ENCODE results near the gene HS6ST3. TPM values are rescaled to one million over a fixed set of nuclear protein-coding genes. Genes with fewer than 3 reads are reported as not detected.

Gene HS6ST3
- total and polyA plus RNA-seq, 2 of the 13 experiments (the other 11 are each of a cell fraction or from before 2014, with no cell fraction given): not detected

DNA sequence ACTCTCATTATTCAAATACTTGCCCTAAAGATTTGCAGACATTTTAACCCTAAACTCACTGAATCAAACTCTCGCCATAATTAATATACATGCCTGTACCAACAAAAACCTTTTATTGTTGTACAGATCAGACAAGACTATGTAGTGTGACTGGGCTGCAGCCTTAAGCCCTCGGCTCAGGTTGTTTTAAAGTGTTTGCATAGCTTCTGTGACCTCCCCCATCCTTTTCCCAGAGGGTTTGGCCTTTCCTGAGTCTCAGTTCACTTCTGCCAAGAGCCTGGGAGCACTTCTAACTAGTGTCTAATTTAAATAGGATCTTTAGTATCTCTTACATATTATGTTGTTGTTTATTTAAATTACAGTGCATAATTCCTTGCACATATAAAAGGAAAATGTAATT lies 158.2 kb downstream of the HS6ST3 start:
- in situ Hi-C loops (cut with HindIII; ENCODE audit: extremely low pct_ligation_motif_present, low pct_unique_long_range_greater_than_20kb): no loop called here
- no peaks in the 10 kb centered on the region for H3K27me3 ChIP-seq (ENCODE audit: control insufficient read depth in 1 of 2, insufficient read depth in 2 of 2, low read length in 2 of 2)
- ChIA-PET CTCF (ENCODE audit: low intra/inter-chr PET ratio, low total read pairs) (no interaction called here), POLR2A (no interaction called here)
- H3K36me3 ChIP-seq (replicated peaks in 1 of 2; ENCODE audit: control insufficient read depth in 1 of 2, insufficient read depth in 2 of 2, low read length in 2 of 2): no peaks in the 10 kb centered on the region
- H3K9me3 ChIP-seq (ENCODE audit: low read length): no peaks in the 10 kb centered on the region
- ATAC-seq: no peak
- H3K27ac ChIP-seq (ENCODE audit: extremely low read length, insufficient read depth, low read length): no peak overlapping the region
- WGBS (ENCODE audit: low lambda C conversion rate): 2% methylated on average over 2 of the region's 2 CpGs
- intact Hi-C loops (cut with micrococcal nuclease; ENCODE audit: unreplicated experiment): no loop called here
- H3K4me1 ChIP-seq (ENCODE audit: insufficient read depth, low read length): no peaks in the 10 kb centered on the region
- no peaks in the 10 kb centered on the region for H3K79me2 ChIP-seq (ENCODE audit: insufficient read depth, low read length)
- H2AFZ ChIP-seq (ENCODE audit: low read length): no peak overlapping the region
- no peaks in the 10 kb centered on the region for H4K20me1 ChIP-seq (ENCODE audit: insufficient read depth, low read length)
- no peak overlapping the region for H3K4me2 ChIP-seq (ENCODE audit: low read depth, low read length)
- no TSS peak for BruUV-seq (replicated peaks)
- no peak overlapping the region for H3K9ac ChIP-seq (ENCODE audit: insufficient read depth, low read depth, low read length)
- DNase-seq (ENCODE audit: low spot score): no peak
- TF ChIP-seq MED13 (CRISPR knock-in tag; IDR thresholded peaks at IDR 0.05): no peak
- TF ChIP-seq, protein P1, sequence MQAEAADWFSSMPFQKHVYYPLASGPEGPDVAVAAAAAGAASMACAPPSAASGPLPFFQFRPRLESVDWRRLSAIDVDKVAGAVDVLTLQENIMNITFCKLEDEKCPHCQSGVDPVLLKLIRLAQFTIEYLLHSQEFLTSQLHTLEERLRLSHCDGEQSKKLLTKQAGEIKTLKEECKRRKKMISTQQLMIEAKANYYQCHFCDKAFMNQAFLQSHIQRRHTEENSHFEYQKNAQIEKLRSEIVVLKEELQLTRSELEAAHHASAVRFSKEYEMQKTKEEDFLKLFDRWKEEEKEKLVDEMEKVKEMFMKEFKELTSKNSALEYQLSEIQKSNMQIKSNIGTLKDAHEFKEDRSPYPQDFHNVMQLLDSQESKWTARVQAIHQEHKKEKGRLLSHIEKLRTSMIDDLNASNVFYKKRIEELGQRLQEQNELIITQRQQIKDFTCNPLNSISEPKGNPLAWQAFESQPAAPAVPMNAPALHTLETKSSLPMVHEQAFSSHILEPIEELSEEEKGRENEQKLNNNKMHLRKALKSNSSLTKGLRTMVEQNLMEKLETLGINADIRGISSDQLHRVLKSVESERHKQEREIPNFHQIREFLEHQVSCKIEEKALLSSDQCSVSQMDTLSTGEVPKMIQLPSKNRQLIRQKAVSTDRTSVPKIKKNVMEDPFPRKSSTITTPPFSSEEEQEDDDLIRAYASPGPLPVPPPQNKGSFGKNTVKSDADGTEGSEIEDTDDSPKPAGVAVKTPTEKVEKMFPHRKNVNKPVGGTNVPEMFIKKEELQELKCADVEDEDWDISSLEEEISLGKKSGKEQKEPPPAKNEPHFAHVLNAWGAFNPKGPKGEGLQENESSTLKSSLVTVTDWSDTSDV (CRISPR knock-in tag; IDR thresholded peaks at IDR 0.05): no peak
- TF ChIP-seq, protein P2, sequence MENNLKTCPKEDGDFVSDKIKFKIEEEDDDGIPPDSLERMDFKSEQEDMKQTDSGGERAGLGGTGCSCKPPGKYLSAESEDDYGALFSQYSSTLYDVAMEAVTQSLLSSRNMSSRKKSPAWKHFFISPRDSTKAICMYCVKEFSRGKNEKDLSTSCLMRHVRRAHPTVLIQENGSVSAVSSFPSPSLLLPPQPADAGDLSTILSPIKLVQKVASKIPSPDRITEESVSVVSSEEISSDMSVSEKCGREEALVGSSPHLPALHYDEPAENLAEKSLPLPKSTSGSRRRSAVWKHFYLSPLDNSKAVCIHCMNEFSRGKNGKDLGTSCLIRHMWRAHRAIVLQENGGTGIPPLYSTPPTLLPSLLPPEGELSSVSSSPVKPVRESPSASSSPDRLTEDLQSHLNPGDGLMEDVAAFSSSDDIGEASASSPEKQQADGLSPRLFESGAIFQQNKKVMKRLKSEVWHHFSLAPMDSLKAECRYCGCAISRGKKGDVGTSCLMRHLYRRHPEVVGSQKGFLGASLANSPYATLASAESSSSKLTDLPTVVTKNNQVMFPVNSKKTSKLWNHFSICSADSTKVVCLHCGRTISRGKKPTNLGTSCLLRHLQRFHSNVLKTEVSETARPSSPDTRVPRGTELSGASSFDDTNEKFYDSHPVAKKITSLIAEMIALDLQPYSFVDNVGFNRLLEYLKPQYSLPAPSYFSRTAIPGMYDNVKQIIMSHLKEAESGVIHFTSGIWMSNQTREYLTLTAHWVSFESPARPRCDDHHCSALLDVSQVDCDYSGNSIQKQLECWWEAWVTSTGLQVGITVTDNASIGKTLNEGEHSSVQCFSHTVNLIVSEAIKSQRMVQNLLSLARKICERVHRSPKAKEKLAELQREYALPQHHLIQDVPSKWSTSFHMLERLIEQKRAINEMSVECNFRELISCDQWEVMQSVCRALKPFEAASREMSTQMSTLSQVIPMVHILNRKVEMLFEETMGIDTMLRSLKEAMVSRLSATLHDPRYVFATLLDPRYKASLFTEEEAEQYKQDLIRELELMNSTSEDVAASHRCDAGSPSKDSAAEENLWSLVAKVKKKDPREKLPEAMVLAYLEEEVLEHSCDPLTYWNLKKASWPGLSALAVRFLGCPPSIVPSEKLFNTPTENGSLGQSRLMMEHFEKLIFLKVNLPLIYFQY (CRISPR knock-in tag; IDR thresholded peaks at IDR 0.05; ENCODE audit: borderline replicate concordance): no peak
- TF ChIP-seq AGO1 (IDR thresholded peaks at IDR 0.05; ENCODE audit: low read depth, low read length, poor library complexity, severe bottlenecking): no peak
- TF ChIP-seq GFI1 (CRISPR knock-in tag; IDR thresholded peaks at IDR 0.05; ENCODE audit: borderline replicate concordance): no peak
- TF ChIP-seq, protein P3, sequence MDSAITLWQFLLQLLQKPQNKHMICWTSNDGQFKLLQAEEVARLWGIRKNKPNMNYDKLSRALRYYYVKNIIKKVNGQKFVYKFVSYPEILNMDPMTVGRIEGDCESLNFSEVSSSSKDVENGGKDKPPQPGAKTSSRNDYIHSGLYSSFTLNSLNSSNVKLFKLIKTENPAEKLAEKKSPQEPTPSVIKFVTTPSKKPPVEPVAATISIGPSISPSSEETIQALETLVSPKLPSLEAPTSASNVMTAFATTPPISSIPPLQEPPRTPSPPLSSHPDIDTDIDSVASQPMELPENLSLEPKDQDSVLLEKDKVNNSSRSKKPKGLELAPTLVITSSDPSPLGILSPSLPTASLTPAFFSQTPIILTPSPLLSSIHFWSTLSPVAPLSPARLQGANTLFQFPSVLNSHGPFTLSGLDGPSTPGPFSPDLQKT (CRISPR knock-in tag; IDR thresholded peaks at IDR 0.05; ENCODE audit: borderline replicate concordance): no peak
- TF ChIP-seq ZMAT3 (CRISPR knock-in tag; conservative IDR thresholded peaks at IDR 0.05): no peak
- no peak for TF ChIP-seq PRMT3 (CRISPR knock-in tag; IDR thresholded peaks at IDR 0.05; ENCODE audit: borderline replicate concordance, low read depth)
- TF ChIP-seq ZNF570 (CRISPR knock-in tag; IDR thresholded peaks at IDR 0.05; ENCODE audit: borderline replicate concordance): no peak
- no peak for TF ChIP-seq ZNF609 (CRISPR knock-in tag; IDR thresholded peaks at IDR 0.05; ENCODE audit: borderline replicate concordance)
- no peak overlapping the region for H3K4me3 ChIP-seq (replicated peaks in 1 of 3; ENCODE audit: insufficient read depth in 1 of 3, low read depth in 2 of 3, low read length in 3 of 3)
- no peak for FAIRE-seq
